Thyroid gland (tissue), 4 donors: ENCODE data around the gene HS6ST1. TPM values are rescaled to one million over a fixed set of nuclear protein-coding genes. Genes with fewer than 3 reads are reported as not detected.

ENCODE experiments used
- DNase-seq, 2 donors: peaks; one replicate each; pipeline ENCODE4 v3.0.0-alpha.2; 2019
- H3K27ac ChIP-seq, 3 donors: fragments of 200-600 bp; sonication (generic); 1 replicate in 2 of 3; 2 replicates in 1 of 3; pipeline ENCODE4 v1.5.1; 2016 to 2019; ENCODE audit warnings: mild to moderate bottlenecking in 1 of 3, moderate library complexity in 1 of 3
- H3K27me3 ChIP-seq: fragments of 200-600 bp; sonication (generic); one replicate; pipeline ENCODE4 v1.5.1; 2019
- H3K36me3 ChIP-seq, 2 donors: fragments of 200-600 bp; sonication (generic); one replicate each; pipeline ENCODE4 v1.5.1; 2016 to 2019
- H3K4me1 ChIP-seq, 2 donors: fragments of 200-600 bp; sonication (generic); one replicate each; pipeline ENCODE4 v1.5.1; 2017 to 2019
- H3K4me3 ChIP-seq, 3 donors: fragments of 200-600 bp; sonication (generic); replicated peaks in 1 of 3; 1 replicate in 2 of 3; 2 replicates in 1 of 3; pipeline ENCODE4 v1.5.1; 2016; ENCODE audit warnings: mild to moderate bottlenecking in 1 of 3
- H3K9me3 ChIP-seq: fragments of 200-600 bp; sonication (generic); one replicate; pipeline ENCODE4 v1.5.1; 2017
- CTCF ChIP-seq, 6 experiments: fragments of 200-600 bp in 3 of 6; fragments of 450-650 bp in 3 of 6; sonication (generic) in 3 of 6; IDR thresholded peaks; one replicate each; pipeline ENCODE4 v1.5.1; 2016 to 2019; ENCODE audit warnings: antibody characterized with exemption in 6 of 6, mild to moderate bottlenecking in 2 of 6, inconsistent platforms in 1 of 6, moderate library complexity in 1 of 6
- POLR2A ChIP-seq, 2 donors: fragments of 450-650 bp; IDR thresholded peaks; one replicate each; pipeline ENCODE4 v1.6.1; 2017; ENCODE audit warnings: antibody characterized with exemption in 2 of 2, mild to moderate bottlenecking in 2 of 2, moderate library complexity in 1 of 2
- WGBS, 2 donors: methylation state at CpG; one replicate each; pipeline ENCODE4 v1.1.5; 2017; 5-methylcytosine and 5-hydroxymethylcytosine counted together
- intact Hi-C: fragments of 100-400 bp; cut with DNase I; formaldehyde crosslinking; loops from one replicate; pipeline ENCODE4 v1.15.1; 2023
- total RNA-seq, 4 donors: library from RNA; depleted of rRNA; stranded (reverse); fragments of >200 nt; gene quantifications; one replicate each; pipeline ENCODE4 v1.2.3, GENCODE V29; 2016

The HS6ST1 gene
- total RNA-seq, 4 donors from 2014 or later, result 27.1 to 35.6 (median 32.5) TPM

GRCh38 chr2:128250229-128251025, 68.2 kb downstream of the HS6ST1 start:
- TF ChIP-seq POLR2A (IDR thresholded peaks at IDR 0.05), result no peak
- TF ChIP-seq CTCF (IDR thresholded peaks at IDR 0.05), result no peak

GRCh38 chr2:128249555-128249954, 69.1 kb downstream of the HS6ST1 start:
- DNase-seq, result no peak
- Histone ChIP-seq H3K4me3 (no peak overlapping the region), H3K4me1 (no peaks in the 10 kb centered on the region), H3K9me3 (no peaks in the 10 kb centered on the region), H3K27me3 (no peaks in the 10 kb centered on the region), H3K36me3 (no peaks in the 10 kb centered on the region), H3K27ac (no peak overlapping the region)
- intact Hi-C loops, result no loop called here
- TF ChIP-seq CTCF (IDR thresholded peaks at IDR 0.05) (no peak), POLR2A (IDR thresholded peaks at IDR 0.05) (no peak)
- WGBS, 2 donors, result 86 to 98% methylated on average over 2 of the region's 2 CpGs

More at GRCh38 chr2:128250229-128251025, 68.2 kb downstream of the HS6ST1 start:
- intact Hi-C loops, result no loop called here
- Histone ChIP-seq H3K4me1 (no peaks in the 10 kb centered on the region), H3K36me3 (no peaks in the 10 kb centered on the region), H3K4me3 (no peak overlapping the region), H3K9me3 (no peaks in the 10 kb centered on the region), H3K27me3 (no peaks in the 10 kb centered on the region), H3K27ac (no peak overlapping the region)
- DNase-seq, result no peak
- WGBS, 2 donors, result 84 to 88% methylated on average over 8 of the region's 8 CpGs

- no peak for DNase-seq
Measured at GRCh38 chr2:128245813-128246212, 72.9 kb downstream of the HS6ST1 start.

GRCh38 chr2:128241896-128242295, 76.8 kb downstream of the HS6ST1 start:
- intact Hi-C loops, result no loop called here
- no peak for TF ChIP-seq POLR2A (IDR thresholded peaks at IDR 0.05)
- TF ChIP-seq CTCF (IDR thresholded peaks at IDR 0.05), result no peak
- no peaks in the 10 kb centered on the region for H3K36me3 ChIP-seq
- no peak for DNase-seq
- WGBS, 2 donors, result 76 to 78% methylated on average over 3 of the region's 3 CpGs
- no peak overlapping the region for H3K4me3 ChIP-seq
- H3K4me1 ChIP-seq, result no peaks in the 10 kb centered on the region
- no peaks in the 10 kb centered on the region for H3K27me3 ChIP-seq
- H3K27ac ChIP-seq, result no peak overlapping the region
- no peaks in the 10 kb centered on the region for H3K9me3 ChIP-seq

More at GRCh38 chr2:128245813-128246212, 72.9 kb downstream of the HS6ST1 start:
- Histone ChIP-seq H3K4me3 (no peak overlapping the region), H3K4me1 (no peaks in the 10 kb centered on the region), H3K36me3 (no peaks in the 10 kb centered on the region), H3K9me3 (no peaks in the 10 kb centered on the region), H3K27ac (no peak overlapping the region), H3K27me3 (no peaks in the 10 kb centered on the region)
- intact Hi-C loops, result no loop called here
- TF ChIP-seq POLR2A (IDR thresholded peaks at IDR 0.05) (no peak), CTCF (IDR thresholded peaks at IDR 0.05) (no peak)

- intact Hi-C loops, result no loop called here
- Histone ChIP-seq H3K27me3 (no peaks in the 10 kb centered on the region), H3K27ac (no peak overlapping the region), H3K4me3 (no peak overlapping the region), H3K36me3 (no peaks in the 10 kb centered on the region), H3K4me1 (peaks cover 0 to 2% of the 10 kb centered on the region in 2 donors), H3K9me3 (no peaks in the 10 kb centered on the region)
- 91% methylated on average over 8 of the region's 8 CpGs for WGBS, 2 donors
- TF ChIP-seq CTCF (IDR thresholded peaks at IDR 0.05) (no peak), POLR2A (IDR thresholded peaks at IDR 0.05) (no peak)
- no peak for DNase-seq
Measured at GRCh38 chr2:128237911-128238697, 80.6 kb downstream of the HS6ST1 start.
